Coronary artery (tissue), 2 donors: ENCODE measurements around the gene UPP2.

Experiments used
- DNase-seq: peaks from one replicate; pipeline ENCODE4 v3.0.0-alpha.2; 2017; ENCODE audit warnings: low spot score
- H3K27ac ChIP-seq, 2 donors: fragments of 200-600 bp; sonication (generic); one replicate each; pipeline ENCODE4 v1.5.1; 2016 to 2019
- H3K4me3 ChIP-seq: fragments of 200-600 bp; sonication (generic); 2 replicates; pipeline ENCODE4 v1.5.1; 2016; ENCODE audit warnings: mild to moderate bottlenecking, moderate library complexity
- TF ChIP-seq, protein P1 (sequence below): fragments of 200-600 bp; sonication (generic); IDR thresholded peaks from one replicate; pipeline ENCODE4 v1.5.1; 2019; ENCODE audit warnings: antibody characterized with exemption

UPP2 gene

DNA sequence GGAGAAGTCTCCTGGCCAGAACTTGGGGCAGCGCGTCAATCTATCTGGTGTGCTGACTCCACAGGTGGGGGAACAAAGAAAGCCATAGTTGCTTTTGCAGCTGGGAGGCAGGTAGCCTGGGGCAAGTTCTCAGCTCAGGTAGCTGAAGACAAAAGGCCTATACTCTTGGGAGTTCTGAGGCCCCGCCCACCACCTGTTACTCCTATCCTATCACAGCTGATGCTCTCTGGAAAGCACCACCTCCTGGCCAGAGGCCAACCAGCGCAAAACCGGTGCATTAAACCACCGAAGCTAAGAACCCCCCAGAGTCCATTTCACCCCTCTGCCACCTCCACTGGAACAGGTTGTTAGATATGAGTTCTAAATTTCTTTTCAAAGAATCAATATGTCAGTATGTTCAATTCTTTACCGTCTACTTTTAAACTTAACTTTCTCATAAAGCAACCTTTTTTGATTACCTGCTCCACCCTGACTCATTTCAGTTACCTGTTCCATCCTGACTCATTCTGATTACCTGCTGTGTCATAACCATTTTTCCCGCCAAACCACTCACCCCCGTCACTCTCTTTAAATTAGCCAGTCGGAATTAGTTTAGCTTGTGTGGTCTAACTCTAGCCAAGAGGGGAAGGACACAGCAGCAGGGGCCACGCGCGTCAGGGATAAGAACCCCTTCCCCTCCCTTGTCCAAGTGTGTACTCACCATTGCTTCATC is 43.4 kb downstream of the UPP2 start:
- DNase-seq, result no peak
- TF ChIP-seq, protein P1, sequence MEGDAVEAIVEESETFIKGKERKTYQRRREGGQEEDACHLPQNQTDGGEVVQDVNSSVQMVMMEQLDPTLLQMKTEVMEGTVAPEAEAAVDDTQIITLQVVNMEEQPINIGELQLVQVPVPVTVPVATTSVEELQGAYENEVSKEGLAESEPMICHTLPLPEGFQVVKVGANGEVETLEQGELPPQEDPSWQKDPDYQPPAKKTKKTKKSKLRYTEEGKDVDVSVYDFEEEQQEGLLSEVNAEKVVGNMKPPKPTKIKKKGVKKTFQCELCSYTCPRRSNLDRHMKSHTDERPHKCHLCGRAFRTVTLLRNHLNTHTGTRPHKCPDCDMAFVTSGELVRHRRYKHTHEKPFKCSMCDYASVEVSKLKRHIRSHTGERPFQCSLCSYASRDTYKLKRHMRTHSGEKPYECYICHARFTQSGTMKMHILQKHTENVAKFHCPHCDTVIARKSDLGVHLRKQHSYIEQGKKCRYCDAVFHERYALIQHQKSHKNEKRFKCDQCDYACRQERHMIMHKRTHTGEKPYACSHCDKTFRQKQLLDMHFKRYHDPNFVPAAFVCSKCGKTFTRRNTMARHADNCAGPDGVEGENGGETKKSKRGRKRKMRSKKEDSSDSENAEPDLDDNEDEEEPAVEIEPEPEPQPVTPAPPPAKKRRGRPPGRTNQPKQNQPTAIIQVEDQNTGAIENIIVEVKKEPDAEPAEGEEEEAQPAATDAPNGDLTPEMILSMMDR, result no peak
- H3K27ac ChIP-seq, result no peak overlapping the region
- no peak overlapping the region for H3K4me3 ChIP-seq

DNA sequence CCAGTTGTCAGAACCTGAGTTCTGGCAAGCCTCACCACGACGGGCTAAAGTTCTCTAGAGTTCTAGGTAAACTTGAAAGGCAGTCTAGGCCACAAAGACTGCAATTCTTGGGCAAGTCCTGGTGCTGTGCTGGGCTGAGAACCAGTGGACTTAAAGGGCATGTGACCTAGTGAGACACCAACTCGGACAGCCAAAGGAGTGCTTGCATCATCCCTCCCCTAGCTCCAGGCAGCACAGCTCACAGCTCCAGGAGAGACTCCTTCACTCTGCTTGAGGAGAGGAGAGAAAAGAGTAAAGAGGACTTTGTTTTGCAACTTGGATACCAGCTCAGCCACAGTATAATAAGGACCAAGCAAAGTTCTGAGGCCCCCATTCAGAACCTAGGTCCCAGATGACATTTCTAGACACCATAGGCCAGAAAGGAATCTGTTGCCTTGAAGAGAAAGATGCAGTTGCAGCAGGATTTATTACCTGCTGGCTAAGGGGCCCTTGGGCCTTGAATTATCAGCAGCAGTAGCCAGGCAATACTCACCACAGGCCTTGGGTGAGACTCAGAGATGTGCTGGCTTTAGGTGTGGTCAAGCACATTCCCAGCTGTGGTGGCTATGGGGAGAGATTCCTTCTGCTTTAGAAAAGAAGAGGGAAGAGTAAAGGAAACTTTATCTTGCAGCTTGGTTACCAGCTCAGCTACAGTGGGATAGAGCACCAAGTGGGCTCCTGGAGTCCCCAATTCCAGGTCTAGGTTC is 51.8 kb downstream of the UPP2 start:
- Histone ChIP-seq H3K4me3 (no peak overlapping the region), H3K27ac (no peak overlapping the region)
- TF ChIP-seq, protein P1, result no peak
- no peak for DNase-seq

DNA sequence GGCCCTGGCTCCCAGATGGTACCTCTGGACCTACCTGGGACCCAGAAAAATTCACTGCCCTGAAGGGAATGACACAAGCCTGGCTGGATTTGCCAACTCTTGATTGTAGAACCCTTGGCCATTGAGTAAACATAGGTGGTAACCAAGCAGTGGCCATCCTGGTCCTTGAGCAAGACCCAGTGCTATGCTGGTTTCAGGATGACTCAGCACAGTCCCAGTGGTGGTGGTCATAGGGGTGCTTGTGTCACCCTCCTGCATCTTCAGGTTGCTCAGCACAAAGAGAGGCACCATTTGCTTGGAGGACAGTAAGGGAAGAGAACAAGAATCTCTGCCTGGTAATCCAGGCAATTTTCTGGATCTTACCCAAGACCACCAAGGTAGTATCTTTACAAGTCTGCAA is 52.9 kb downstream of the UPP2 start:
- TF ChIP-seq, protein P1, result no peak
- no peak overlapping the region for H3K4me3 ChIP-seq
- no peak for DNase-seq
- H3K27ac ChIP-seq, result no peak overlapping the region

DNA sequence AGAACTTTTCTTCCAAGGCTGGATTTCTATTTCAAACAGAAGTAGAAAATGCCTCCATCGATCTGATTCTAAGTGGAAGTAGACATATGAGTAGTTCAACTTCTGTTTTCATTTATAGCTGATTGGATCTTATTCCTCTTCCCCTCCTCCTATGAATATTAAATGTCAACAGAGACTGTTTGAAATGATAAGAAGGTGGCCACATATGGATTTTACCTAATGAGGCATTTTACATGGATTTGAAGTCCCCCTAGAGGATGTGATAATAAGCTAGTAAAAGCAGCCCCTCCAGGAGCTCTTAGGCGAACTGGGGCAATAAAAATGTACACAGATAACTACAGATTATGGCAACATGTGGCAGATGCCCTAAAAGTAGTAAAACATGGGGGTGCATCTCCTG is 71.0 kb downstream of the UPP2 start:
- Histone ChIP-seq H3K4me3 (no peak overlapping the region), H3K27ac (no peak overlapping the region)
- DNase-seq, result no peak
- TF ChIP-seq, protein P1, result no peak

DNA sequence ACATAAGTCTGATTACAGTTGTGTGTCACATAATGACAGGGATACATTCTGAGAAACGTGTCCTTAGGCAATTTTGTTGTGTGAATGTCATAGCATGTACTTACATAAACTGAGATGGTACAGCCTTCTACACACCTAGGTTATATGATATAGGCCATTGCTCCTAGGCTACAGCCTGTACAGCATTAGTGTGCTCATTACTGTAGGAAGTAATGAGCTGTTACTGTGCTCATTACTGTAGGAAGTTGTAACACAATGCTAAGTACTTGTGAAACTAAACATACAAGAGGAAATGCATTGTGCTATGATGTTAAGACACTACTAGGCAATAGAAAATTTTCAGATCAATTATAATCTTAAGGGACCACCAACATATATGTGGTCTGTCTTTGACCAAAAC is 72.8 kb downstream of the UPP2 start:
- TF ChIP-seq, protein P1, result no peak
- no peak for DNase-seq
- Histone ChIP-seq H3K4me3 (no peak overlapping the region), H3K27ac (no peak overlapping the region)

DNA sequence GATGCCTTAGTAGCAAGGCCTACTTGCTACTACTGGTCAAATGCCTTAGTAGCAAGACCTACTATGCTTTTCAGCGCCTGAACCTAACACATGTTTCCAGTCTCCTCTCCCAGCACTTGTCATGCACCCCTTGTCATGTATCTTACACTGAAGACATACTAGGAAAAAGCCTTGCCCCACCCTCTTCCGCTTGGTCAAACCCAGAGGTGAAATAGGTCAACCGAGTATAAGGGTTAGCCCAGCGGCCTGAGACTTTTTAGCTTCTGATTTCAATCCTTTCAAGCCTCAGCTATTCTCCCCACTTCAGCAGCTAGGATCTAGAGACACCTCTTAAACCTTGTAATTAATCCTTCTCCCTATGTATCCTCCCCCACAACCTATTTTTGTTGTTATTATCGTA is 73.3 kb downstream of the UPP2 start:
- H3K4me3 ChIP-seq, result no peak overlapping the region
- no peak for DNase-seq

More for the DNA sequence above, 73.3 kb downstream of the UPP2 start:
- no peak overlapping the region for H3K27ac ChIP-seq
- TF ChIP-seq, protein P1, result no peak
